Measurements from ENCODE around the gene PSMB1. TPM values are rescaled to one million over a fixed set of nuclear protein-coding genes. Genes with fewer than 3 reads are reported as not detected.

Gene PSMB1
- total and polyA plus RNA-seq, 9 of the 15 experiments (the other 6 are each of a cell fraction or from before 2014, with no cell fraction given) = 447 to 2,953 (median 884) TPM

- TF ChIP-seq, protein P1, sequence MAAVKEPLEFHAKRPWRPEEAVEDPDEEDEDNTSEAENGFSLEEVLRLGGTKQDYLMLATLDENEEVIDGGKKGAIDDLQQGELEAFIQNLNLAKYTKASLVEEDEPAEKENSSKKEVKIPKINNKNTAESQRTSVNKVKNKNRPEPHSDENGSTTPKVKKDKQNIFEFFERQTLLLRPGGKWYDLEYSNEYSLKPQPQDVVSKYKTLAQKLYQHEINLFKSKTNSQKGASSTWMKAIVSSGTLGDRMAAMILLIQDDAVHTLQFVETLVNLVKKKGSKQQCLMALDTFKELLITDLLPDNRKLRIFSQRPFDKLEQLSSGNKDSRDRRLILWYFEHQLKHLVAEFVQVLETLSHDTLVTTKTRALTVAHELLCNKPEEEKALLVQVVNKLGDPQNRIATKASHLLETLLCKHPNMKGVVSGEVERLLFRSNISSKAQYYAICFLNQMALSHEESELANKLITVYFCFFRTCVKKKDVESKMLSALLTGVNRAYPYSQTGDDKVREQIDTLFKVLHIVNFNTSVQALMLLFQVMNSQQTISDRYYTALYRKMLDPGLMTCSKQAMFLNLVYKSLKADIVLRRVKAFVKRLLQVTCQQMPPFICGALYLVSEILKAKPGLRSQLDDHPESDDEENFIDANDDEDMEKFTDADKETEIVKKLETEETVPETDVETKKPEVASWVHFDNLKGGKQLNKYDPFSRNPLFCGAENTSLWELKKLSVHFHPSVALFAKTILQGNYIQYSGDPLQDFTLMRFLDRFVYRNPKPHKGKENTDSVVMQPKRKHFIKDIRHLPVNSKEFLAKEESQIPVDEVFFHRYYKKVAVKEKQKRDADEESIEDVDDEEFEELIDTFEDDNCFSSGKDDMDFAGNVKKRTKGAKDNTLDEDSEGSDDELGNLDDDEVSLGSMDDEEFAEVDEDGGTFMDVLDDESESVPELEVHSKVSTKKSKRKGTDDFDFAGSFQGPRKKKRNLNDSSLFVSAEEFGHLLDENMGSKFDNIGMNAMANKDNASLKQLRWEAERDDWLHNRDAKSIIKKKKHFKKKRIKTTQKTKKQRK (IDR thresholded peaks at IDR 0.05; ENCODE audit: borderline replicate concordance, low read depth, low read length) = no peak
- TF ChIP-seq SREBF1 (IDR thresholded peaks at IDR 0.05; ENCODE audit: borderline replicate concordance, low read depth, low read length) = no peak
- TF ChIP-seq ARID3B (CRISPR knock-in tag; IDR thresholded peaks at IDR 0.05; ENCODE audit: borderline replicate concordance) = no peak
- TF ChIP-seq KAT7 (CRISPR knock-in tag; IDR thresholded peaks at IDR 0.05; ENCODE audit: borderline replicate concordance) = peak; percentile 94
- TF ChIP-seq E2F4 (CRISPR knock-in tag; IDR thresholded peaks at IDR 0.05; ENCODE audit: low read depth) = no peak
- no peak for TF ChIP-seq RAD51 (IDR thresholded peaks at IDR 0.05; ENCODE audit: borderline replicate concordance, low read depth)
- TF ChIP-seq NFRKB (IDR thresholded peaks at IDR 0.05; ENCODE audit: low read depth) = peak; percentile 98
- no peak; the same call in 1 of the 2 replicates for TF ChIP-seq PHB2 (IDR thresholded peaks at IDR 0.05; ENCODE audit: low read depth)
- TF ChIP-seq ZNF347 (CRISPR knock-in tag; IDR thresholded peaks at IDR 0.05; ENCODE audit: low read depth) = no peak
- TF ChIP-seq ILK (tag; IDR thresholded peaks at IDR 0.05; ENCODE audit: borderline replicate concordance, low read depth) = no peak
- no peak for TF ChIP-seq GMEB1 (CRISPR knock-in tag; IDR thresholded peaks at IDR 0.05)
- no peak for TF ChIP-seq FOXJ3 (CRISPR knock-in tag; IDR thresholded peaks at IDR 0.05)
- no peak for TF ChIP-seq ZNF561 (CRISPR knock-in tag; conservative IDR thresholded peaks at IDR 0.05)
- TF ChIP-seq KDM2B (CRISPR knock-in tag; IDR thresholded peaks at IDR 0.05) = no peak
- TF ChIP-seq MTA2 (IDR thresholded peaks at IDR 0.05; ENCODE audit: low read depth) = no peak
- TF ChIP-seq CCNT2 (IDR thresholded peaks at IDR 0.05; ENCODE audit: borderline replicate concordance, extremely low read depth, insufficient read length, low read depth, low read length) = no peak
- no peak for TF ChIP-seq HMGN3 (IDR thresholded peaks at IDR 0.05; ENCODE audit: borderline replicate concordance, extremely low read depth, insufficient read length, low read depth, low read length)
- TF ChIP-seq BCOR (IDR thresholded peaks at IDR 0.05) = peak; percentile 59
- TF ChIP-seq BHLHE40 (IDR thresholded peaks at IDR 0.05; ENCODE audit: low read length) = 0 out of 2 replicates have a peak, but pooled peaks have one; percentile 27
These were observed at the start of gene PSMB1 (continued) for GRCh38 chr6:170552765-170553533.

Measured in K562 (cell line).